ENCODE measurements around the gene EXOC3. TPM values are rescaled to one million over a fixed set of nuclear protein-coding genes. Genes with fewer than 3 reads are reported as not detected.
A peak's percentile ranks its signal among the peaks of the same experiment; 100 is the strongest.
"Not testable (repeated sequence)": the region's sequence is repeated elsewhere in the genome, so short reads cannot be mapped to it uniquely, and the experiment has no call there.

Gene EXOC3
- total RNA-seq, 1 experiment from 2014 or later, result 21.9 TPM

DNA sequence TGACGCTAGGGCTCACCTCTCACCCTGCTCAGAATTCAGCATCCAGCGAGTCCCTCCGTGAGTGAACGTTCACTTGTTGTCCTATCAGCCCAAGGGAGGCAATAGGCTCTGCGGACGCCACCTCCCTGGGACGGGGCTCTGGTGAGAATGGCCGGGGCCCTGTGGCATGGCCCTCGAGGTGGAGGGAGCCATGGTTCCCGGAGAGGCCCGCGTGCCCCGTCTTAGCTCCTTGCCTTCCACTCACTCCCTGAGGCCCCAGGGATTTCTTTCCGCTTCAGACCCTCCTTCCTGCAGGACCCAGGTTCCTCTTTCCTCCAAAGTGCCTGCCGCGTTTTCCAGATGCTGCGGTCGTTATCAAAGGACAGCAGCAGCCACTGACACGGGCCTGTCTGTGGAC, 21.5 kb downstream of the EXOC3 start:
- in situ Hi-C loops (cut with HindIII; ENCODE audit: low pct_unique_long_range_greater_than_20kb, low sequenced_read_pairs), result no loop called here
- no peak for DNase-seq (ENCODE audit: low read depth)

DNA sequence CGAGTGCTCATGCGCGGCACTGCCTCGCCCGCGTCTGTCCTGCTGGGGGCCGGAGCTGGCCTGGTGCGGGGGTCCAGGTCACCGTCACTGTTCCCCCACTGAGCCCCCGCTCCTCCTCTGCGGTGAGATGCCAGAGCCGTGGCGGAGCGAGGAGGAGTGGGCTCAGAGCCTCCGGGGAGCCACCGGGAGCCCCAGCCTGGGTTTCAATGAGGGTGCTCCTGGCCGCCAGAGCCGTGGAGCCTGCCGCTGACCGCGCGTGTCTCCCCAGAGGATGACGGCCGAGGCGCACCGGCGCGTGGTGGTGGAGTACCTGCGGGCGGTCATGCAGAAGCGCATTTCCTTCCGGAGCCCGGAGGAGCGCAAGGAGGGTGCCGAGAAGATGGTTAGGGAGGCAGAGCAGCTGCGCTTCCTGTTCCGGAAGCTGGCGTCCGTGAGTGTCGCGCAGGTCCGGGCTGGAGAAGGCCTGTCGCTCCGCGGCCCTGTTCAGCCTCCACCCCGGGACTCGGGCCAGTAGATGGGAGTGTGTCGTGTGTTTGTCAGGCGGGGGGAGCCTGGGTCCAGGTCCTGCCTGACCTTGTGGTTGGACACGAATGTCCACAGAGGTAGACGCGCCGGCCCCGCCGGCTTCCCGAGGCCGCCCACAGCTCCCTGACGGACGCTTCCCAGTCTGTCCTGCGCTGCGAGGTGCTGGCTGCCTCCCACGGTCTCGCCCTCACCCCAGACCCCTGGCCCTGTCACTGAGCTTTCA, 22.0 kb downstream of the EXOC3 start:
- DNase-seq (ENCODE audit: low read depth), result no peak
- in situ Hi-C loops (cut with HindIII; ENCODE audit: low pct_unique_long_range_greater_than_20kb, low sequenced_read_pairs), result no loop called here

DNA sequence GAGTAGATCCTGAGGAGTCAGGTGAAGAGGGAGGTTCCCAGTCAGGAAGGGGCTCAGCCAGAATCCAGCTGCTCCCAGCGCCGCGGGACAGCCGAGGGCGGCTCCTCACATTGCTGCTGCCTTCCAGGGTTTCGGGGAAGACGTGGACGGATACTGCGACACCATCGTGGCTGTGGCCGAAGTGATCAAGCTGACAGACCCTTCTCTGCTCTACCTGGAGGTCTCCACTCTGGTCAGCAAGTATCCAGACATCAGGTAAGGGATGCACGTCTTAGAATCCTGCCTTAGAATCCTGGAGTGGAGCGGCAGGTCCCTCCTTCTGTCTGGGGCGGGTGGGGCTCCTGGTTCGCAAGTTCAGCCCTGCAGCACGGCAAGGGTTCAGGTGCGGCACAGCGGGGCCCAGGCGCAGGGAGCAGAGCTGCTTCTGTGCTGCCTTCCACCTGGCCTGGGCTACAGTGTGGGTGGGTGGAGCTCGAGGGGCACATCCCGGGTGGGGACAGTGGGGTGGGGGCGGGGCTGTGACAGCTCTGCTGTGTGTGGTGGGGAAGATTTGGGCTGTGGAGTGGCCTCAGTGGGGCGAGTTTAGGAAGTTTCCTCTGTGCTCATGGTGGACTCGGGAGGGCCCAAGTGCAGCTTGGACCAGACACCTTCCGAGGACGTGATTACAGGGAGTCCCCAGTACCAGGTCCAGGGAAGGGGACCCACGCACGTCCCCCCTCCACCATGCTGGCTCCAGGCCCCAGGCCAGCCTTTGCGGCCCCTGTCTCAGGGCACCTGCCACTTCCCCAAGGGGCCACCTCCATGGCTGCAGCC, 22.8 kb downstream of the EXOC3 start:
- in situ Hi-C loops (cut with HindIII; ENCODE audit: low pct_unique_long_range_greater_than_20kb, low sequenced_read_pairs), result no loop called here
- DNase-seq (ENCODE audit: low read depth), result no peak

DNA sequence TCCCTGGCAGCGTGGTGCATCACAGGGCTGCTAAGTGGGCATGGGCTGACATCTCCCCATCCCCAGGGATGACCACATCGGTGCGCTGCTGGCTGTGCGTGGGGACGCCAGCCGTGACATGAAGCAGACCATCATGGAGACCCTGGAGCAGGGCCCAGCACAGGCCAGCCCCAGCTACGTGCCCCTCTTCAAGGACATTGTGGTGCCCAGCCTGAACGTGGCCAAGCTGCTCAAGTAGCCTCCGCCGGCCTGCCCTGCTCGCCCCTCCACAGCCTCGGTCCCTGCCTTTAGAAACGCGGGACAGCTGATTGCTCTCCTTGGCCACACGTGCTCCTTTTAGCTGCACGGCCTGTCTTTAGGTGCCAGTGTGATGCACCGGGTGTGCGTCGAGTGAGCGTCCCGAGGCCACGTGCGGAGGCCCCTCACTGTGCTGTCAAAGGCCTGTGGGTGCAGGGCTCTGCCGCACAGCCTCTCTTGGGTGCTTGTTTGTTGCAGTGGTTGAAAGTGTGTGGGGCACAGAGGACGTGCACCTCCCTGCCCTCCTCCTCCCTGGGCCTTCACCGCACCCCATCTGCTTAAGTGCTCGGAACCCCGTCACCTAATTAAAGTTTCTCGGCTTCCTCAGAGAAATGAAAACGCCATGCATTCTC, 23.8 kb downstream of the EXOC3 start:
- in situ Hi-C loops (cut with HindIII; ENCODE audit: low pct_unique_long_range_greater_than_20kb, low sequenced_read_pairs), result no loop called here
- no peak for DNase-seq (ENCODE audit: low read depth)

DNA sequence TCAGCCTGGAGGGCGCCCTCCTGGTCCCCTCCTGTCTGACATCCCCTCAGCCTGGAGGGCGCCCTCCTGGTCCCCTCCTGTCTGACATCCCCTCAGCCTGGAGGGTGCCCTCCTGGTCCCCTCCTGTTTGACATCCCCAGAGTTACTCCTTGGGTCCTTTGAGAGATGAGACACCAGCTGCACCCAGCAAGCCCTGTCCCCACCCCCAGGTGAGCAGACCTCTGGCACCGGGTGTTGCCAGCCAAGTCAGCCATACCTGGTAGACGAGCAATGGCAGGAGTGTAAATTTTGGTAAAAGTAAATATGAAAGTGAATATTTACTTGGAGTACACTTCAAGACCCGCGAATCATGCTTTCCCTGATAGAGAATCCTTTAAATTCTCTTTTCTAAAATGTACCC, 25.4 kb downstream of the EXOC3 start:
- in situ Hi-C loops (cut with HindIII; ENCODE audit: low pct_unique_long_range_greater_than_20kb, low sequenced_read_pairs), result no loop called here

DNA sequence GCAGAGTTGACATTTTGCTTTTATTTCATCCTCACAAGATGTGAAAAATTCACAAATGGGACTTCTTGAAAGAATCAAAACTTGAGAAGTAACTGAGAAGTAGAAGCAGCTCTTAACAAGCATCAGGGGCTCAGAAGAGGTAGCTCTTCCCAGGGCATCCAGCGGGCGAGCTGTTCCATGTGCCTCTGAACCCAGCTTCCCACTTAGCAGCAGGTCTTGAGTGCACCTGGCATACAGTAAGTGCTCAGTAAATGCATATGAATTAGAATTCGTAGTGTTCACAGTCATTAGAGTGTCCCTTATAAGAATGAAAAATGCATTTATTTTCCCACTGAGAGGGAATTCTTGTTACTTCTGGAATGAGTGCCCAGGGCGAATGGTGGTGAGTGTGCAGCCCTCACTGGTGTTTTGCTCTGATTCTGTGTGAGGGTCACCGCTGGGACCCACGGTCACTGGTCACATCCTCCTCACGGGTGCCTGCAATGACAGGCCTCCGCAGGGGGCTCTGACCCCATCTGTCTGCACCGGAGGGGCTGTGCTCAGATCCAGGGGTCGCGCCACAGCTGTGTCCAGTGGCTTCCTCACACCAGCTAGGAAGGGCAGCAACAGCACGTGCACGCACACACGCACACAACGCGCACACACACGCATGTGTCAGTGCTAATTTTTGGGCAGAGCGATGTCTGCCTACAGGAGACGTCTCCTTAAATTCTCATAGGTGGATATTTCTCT, 26.9 kb downstream of the EXOC3 start:
- in situ Hi-C loops (cut with HindIII; ENCODE audit: low pct_unique_long_range_greater_than_20kb, low sequenced_read_pairs), result no loop called here
- no peak for DNase-seq (ENCODE audit: low read depth)

More for the DNA sequence above, 25.4 kb downstream of the EXOC3 start:
- no peak for DNase-seq (ENCODE audit: low read depth)

DNA sequence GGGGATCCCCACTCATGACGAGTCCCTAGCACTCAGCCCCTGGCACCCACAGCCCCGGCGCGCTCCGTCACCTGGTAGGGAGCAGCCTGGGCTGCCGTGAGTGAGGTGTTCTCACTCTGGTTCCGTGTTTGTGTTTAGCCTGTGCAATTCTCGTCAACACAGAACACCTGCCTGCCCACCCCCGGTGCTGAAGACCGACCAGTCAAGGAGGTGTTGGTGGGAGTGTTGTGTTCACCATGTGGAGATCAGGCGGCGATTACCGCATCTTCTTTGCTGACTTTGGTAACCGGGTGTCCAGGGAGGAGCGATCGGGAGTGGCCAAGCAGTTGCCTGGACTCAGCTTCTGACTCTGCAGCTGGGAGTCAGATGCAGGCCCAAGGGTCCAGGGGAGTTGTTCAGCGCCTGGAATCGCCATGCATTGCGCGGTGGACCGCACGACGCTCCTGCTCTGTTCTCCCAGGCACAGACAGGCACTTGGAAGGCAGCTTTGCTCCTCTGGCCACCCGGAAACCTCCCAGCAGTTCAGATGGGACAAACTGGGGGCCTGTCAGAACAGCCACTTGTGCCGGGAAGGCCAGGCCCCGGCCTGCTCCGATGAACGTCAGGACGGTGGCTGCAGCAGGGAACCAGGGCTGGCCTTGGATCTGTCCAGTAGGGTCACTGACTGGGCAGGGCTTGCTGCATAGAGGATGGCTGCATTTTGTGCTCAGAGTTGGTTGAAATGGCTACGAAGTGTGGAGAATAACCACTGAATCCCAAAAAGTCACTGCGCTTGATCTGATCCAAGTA, 28.2 kb downstream of the EXOC3 start:
- in situ Hi-C loops (cut with HindIII; ENCODE audit: low pct_unique_long_range_greater_than_20kb, low sequenced_read_pairs), result no loop called here
- no peak for DNase-seq (ENCODE audit: low read depth)

DNA sequence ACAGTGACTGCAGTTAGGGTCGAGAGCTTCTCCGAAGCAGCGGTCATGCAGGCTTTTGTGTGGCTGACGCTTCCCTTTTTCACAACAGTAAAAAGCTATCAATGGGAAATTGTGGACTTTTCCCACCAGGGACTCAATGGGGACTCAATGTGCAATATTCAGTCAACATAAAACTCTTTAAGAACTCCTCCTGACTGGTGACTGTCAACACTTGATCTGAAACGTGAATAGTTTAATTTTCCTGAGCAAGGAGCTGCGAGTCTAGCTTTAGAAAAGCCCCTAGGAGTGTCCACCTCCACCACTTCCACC, 28.7 kb downstream of the EXOC3 start:
- in situ Hi-C loops (cut with HindIII; ENCODE audit: low pct_unique_long_range_greater_than_20kb, low sequenced_read_pairs), result no loop called here
- DNase-seq (ENCODE audit: low read depth), result no peak

DNA sequence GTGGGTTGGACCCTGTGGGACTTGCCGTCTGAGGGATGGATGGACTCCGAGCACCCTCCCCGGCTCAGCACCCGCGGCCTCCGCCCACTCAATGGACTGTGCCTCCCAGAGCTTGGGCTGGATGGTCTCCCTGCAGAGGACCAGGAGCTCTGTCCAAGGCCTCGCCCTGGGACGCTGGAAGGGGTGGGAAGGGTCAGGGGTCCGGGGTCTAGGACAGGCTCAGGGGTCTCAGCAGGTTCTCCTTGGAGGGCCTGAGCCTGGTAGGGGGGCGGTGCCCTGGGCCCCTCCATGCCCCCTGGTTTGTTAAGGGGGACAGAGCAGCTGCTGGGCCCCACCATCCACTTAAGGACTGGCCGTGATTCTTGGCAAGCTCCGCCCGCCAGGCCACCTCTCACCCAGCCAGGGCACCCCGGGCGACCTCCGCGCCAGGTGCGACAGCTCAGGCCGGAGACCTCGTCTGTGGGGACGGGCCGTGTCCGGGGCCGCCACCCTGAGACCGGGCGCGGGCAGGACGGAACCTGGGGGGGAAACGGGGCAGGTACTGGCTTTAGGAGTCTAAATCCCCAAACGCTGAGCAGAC, 29.2 kb downstream of the EXOC3 start:
- in situ Hi-C loops (cut with HindIII; ENCODE audit: low pct_unique_long_range_greater_than_20kb, low sequenced_read_pairs), result no loop called here

DNA sequence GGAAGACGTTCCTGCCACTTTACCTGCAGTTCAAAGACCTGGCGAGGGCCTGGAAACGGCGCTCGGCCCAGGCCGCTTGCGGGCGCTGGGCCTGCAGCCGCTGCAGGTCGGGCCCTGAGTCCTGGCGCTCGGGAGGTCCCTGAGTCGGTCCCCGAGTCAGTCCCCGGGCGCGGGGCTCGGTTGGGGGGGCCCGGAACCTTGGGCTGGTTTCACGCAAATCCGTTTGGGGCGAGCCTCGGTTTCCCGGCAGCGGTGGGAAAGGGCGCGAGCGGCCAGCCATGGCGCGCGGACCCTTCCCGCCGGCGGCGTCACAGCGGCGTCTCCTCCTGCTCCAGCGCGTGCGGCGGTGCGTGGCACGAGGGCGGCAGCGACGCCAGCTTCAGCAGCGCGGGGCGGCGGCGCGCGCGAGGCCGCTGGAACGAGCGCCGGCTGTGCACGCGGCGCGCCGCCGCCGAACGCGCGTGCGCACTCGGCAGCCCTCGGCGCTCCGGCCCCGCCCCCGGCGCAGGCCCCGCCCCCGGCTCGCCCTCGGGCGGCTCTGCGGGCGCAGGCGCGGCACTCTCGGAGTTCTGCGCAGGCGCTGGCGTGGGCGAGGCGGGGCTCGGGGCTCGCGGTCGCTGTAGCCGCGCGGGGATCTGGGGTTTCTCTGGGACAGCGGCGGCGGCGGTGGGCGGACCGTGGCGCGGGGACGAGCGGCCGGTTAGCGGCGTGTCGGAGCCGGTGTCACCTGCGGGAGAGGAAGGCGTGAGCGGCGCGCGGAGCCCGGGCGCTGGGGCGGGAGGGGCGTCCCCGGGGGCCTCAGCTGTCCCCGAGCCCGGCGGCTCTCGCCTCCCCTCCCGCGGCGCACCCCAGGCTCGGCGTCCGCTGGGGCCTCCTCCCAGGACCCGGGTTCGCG, 29.9 kb downstream of the EXOC3 start:
- peak; percentile 73 for DNase-seq (ENCODE audit: low read depth)
- in situ Hi-C loops (cut with HindIII; ENCODE audit: low pct_unique_long_range_greater_than_20kb, low sequenced_read_pairs), result no loop called here

More for the DNA sequence above, 29.2 kb downstream of the EXOC3 start:
- no peak for DNase-seq (ENCODE audit: low read depth)

DNA sequence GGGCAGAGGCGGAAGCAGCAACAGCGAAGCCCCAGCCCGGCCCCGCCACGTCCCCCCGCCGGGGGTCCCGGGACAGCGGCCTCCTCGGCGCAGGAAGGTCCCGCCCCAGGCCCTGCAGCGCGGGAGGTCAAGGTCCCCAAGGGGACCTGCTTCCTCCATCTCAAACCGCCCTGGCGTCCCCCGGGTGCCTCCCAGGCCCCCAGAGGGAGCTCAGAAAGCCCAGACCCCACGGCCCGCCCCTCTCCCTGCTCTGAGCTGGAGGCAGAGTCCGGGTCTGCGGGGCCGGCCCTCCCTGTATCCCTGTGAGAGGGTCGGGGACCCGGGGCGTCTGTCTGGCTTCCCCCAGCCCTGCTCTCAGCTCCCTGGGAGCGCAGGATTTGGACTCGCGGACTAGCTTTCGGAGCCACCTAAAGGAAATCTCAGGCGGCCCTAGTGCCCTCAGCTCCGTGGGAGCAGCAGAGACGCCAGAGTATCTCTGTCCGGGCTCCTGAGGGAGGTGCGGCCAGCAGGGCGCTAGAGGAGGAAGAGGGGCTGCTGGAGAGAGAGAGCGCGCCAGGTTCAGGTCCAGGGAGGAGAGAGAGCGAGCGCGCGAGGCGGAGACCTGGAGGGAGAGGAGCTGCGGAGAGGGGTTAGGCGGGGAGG, 30.7 kb downstream of the EXOC3 start:
- DNase-seq (ENCODE audit: low read depth), result no peak

DNA sequence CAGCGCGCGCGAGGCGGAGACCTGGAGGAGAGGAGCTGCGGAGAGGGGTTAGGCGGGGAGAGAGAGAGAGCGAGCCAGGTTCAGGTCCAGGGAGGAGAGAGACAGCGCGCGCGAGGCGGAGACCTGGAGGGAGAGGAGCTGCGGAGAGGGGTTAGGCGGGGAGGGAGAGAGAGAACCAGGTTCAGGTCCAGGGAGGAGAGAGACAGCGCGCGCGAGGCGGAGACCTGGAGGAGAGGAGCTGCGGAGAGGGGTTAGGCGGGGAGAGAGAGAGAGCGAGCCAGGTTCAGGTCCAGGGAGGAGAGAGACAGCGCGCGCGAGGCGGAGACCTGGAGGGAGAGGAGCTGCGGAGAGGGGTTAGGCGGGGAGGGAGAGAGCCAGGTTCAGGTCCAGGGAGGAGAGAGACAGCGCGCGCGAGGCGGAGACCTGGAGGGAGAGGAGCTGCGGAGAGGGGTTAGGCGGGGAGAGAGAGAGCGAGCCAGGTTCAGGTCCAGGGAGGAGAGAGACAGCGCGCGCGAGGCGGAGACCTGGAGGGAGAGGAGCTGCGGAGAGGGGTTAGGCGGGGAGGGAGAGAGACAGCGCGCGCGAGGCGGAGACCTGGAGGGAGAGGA, 31.4 kb downstream of the EXOC3 start:
- DNase-seq (ENCODE audit: low read depth); in situ Hi-C loops (cut with HindIII; ENCODE audit: low pct_unique_long_range_greater_than_20kb, low sequenced_read_pairs): not testable (repeated sequence)

More for the DNA sequence above, 30.7 kb downstream of the EXOC3 start:
- in situ Hi-C loops (cut with HindIII; ENCODE audit: low pct_unique_long_range_greater_than_20kb, low sequenced_read_pairs), result no loop called here

DNA sequence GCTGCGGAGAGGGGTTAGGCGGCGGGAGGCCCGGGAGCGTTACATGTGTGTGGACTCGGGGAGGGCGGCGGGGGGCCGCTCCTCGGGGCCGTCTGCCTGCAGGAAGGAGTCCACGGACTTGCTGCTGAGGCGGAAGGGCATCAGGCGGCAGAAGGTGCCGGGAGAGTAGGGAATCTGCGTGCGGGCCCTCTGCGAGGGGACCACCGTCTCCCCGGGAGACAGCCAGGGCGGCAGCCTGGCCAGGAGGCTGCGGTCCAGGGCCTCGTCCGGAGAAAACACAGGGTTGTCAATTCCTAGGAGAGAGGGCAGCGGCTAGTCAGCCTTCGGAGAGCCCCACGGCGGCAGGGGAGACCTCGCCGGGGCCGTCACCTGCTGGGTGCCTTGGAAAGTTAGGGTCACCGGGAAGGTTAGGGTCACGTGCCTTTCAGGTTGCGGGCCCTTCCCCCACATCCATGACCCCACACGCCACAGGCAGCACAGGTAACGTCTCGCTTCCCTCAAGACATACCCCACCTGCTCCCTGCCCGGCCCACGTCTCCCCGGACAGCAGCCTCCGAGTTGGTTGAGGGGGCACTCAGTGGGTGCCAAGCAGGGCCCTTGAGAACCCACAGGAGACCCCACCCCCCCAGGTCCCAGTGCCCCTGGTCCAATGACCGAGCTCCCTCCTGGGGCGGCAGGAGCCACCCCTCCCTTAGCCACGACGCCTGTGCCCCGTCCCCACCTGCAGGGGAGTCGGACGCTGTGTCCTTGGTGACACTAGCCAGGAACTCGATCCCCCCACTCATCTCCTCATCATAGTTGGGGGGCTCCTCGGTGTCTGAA, 32.1 kb downstream of the EXOC3 start:
- in situ Hi-C loops (cut with HindIII; ENCODE audit: low pct_unique_long_range_greater_than_20kb, low sequenced_read_pairs), result no loop called here
- no peak for DNase-seq (ENCODE audit: low read depth)

DNA sequence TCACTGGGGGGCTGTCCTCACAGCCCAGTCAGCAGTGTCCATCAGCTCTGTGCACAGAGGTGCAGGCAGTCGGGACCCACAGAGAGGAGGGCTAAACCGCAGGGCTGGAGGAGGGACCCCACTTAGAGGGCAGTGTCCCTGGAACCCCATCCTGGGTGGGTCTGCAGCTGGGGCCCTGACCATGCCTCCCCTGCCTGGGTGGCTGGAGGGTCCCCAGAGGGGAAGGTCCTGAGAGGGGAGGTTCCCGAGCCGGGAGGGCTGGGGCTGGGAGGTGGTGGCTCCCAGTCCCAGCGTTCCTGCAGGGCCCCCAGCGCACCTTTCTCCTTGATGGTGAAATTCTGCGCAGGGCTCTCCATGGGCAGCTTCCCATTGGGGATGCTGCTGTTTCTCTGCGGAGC, 32.7 kb downstream of the EXOC3 start:
- in situ Hi-C loops (cut with HindIII; ENCODE audit: low pct_unique_long_range_greater_than_20kb, low sequenced_read_pairs), result no loop called here
- DNase-seq (ENCODE audit: low read depth), result no peak

DNA sequence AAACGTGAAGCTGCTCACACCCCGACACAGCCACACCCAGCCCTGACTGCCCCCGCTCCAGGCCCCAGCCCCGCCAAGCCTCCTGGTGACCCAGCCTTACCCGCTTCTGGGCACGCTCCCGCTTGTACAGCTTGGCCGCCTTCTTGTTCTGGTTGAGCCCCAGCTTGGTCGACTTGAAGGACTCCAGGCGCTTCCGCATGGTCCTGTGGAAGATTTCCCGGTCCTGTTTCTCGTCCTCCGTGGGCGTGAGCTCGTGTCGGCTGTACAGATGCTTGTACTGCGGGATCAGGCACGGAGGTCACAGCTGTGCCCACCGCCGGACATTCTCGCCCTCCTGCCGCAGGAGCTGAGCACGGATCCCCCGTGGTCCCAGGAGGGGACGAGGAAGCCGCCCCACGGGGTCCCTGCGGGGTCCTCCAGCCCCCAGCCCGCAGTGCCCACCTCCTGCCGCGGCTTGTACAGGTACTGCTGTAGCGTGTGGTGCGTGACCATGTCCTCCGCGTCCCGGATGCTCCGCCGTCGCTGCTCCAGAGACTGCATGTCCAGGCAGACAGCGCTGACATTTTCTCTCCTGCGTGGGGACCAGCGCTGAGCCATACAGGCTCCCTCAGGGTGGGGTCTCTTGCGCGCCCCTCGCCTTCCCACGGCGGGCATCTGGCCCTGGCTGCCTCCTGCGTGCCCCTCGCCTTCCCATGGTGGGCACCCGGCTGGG, 33.3 kb downstream of the EXOC3 start:
- in situ Hi-C loops (cut with HindIII; ENCODE audit: low pct_unique_long_range_greater_than_20kb, low sequenced_read_pairs), result no loop called here
- no peak for DNase-seq (ENCODE audit: low read depth)

Measured in Caki2 (cell line).